ENCODE data around the gene CARHSP1.
"Not testable (repeated sequence)": the region's sequence is repeated elsewhere in the genome, so short reads cannot be mapped to it uniquely, and the experiment has no call there.

DNA sequence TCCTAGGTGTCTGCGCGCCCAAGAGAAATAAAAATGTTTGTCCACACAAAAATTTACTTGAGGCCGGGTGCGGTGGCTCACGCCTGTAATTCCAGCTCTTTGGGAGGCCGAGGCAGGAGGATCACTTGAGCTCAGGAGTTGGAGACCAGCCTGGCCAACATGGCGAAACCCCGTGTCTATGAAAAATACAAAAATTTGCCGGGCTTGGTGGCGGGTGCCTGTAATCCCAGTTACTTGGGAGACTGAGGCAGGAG lies 1.1 kb upstream of the CARHSP1 start:
- TF ChIP-seq POLR2A, EP300 (IDR thresholded peaks at IDR 0.05): not testable (repeated sequence)
- TF ChIP-seq, protein P1, sequence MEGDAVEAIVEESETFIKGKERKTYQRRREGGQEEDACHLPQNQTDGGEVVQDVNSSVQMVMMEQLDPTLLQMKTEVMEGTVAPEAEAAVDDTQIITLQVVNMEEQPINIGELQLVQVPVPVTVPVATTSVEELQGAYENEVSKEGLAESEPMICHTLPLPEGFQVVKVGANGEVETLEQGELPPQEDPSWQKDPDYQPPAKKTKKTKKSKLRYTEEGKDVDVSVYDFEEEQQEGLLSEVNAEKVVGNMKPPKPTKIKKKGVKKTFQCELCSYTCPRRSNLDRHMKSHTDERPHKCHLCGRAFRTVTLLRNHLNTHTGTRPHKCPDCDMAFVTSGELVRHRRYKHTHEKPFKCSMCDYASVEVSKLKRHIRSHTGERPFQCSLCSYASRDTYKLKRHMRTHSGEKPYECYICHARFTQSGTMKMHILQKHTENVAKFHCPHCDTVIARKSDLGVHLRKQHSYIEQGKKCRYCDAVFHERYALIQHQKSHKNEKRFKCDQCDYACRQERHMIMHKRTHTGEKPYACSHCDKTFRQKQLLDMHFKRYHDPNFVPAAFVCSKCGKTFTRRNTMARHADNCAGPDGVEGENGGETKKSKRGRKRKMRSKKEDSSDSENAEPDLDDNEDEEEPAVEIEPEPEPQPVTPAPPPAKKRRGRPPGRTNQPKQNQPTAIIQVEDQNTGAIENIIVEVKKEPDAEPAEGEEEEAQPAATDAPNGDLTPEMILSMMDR (IDR thresholded peaks at IDR 0.05) = not testable (repeated sequence)
